GM23338 (cell line): ENCODE measurements around the gene FARSA. TPM values are rescaled to one million over a fixed set of nuclear protein-coding genes. Genes with fewer than 3 reads are reported as not detected.

ENCODE experiments used
- ATAC-seq: fragments of 200-7000 bp; cut with Tn5 transposase; 3 replicates; pipeline ENCODE4 v1.9.1; 2020
- DNase-seq: peaks from one replicate; pipeline ENCODE4 v3.0.0-alpha.2; 2015; ENCODE audit warnings: low spot score
- H2AFZ ChIP-seq: fragments of 200-600 bp; sonication (generic); 2 replicates; pipeline ENCODE4 v1.8.0; 2016; ENCODE audit warnings: antibody characterized with exemption, mild to moderate bottlenecking, moderate library complexity
- H3F3A ChIP-seq: fragments of 200-600 bp; sonication (generic); replicated peaks from 2 replicates; pipeline ENCODE4 v1.8.0; 2017; ENCODE audit warnings: antibody characterized with exemption, mixed run types, low read depth
- H3K27ac ChIP-seq: fragments of 200-600 bp; sonication (generic); 2 replicates; pipeline ENCODE4 v1.6.1; 2016; ENCODE audit warnings: low read depth
- H3K27me3 ChIP-seq: fragments of 200-600 bp; sonication (generic); 2 replicates; pipeline ENCODE4 v1.8.0; 2016; ENCODE audit warnings: mild to moderate bottlenecking, mixed run types, moderate library complexity; ENCODE audit not compliant: insufficient read depth
- H3K36me3 ChIP-seq: fragments of 200-600 bp; sonication (generic); 2 replicates; pipeline ENCODE4 v1.8.0; 2016; ENCODE audit warnings: mild to moderate bottlenecking; ENCODE audit not compliant: insufficient read depth
- H3K4me1 ChIP-seq: fragments of 200-600 bp; sonication (generic); 2 replicates; pipeline ENCODE4 v1.8.0; 2016; ENCODE audit warnings: mild to moderate bottlenecking, moderate library complexity; ENCODE audit not compliant: insufficient read depth
- H3K4me2 ChIP-seq: fragments of 200-600 bp; sonication (generic); 2 replicates; pipeline ENCODE4 v1.7.1; 2017; ENCODE audit warnings: mixed run types
- H3K4me3 ChIP-seq: fragments of 200-600 bp; sonication (generic); 2 replicates; pipeline ENCODE4 v1.6.1; 2016; ENCODE audit warnings: mixed run types
- H3K79me2 ChIP-seq: fragments of 200-600 bp; sonication (generic); replicated peaks from 2 replicates; pipeline ENCODE4 v1.8.0; 2017; ENCODE audit warnings: mild to moderate bottlenecking; ENCODE audit not compliant: insufficient read depth
- H3K9me2 ChIP-seq: fragments of 200-600 bp; sonication (generic); 2 replicates; pipeline ENCODE4 v1.8.0; 2017; ENCODE audit not compliant: insufficient read depth
- H4K20me1 ChIP-seq: fragments of 200-600 bp; sonication (generic); replicated peaks from 2 replicates; pipeline ENCODE4 v1.8.0; 2017; ENCODE audit warnings: mild to moderate bottlenecking; ENCODE audit not compliant: insufficient read depth
- H3K27ac Mint-ChIP-seq: 2 replicates; pipeline ENCODE4 v1.8.0; 2020; ENCODE audit warnings: inconsistent platforms, mild to moderate bottlenecking, moderate library complexity, mixed read lengths
- H3K27me3 Mint-ChIP-seq: 3 replicates; pipeline ENCODE4 v1.8.0; 2022; ENCODE audit warnings: low read depth, mild to moderate bottlenecking, moderate library complexity, mixed read lengths, inconsistent platforms; ENCODE audit not compliant: insufficient read depth, poor library complexity
- H3K36me3 Mint-ChIP-seq: 3 replicates; pipeline ENCODE4 v1.8.0; 2021; ENCODE audit warnings: low read depth, mild to moderate bottlenecking, inconsistent platforms, moderate library complexity, mixed read lengths
- H3K4me1 Mint-ChIP-seq: 3 replicates; pipeline ENCODE4 v1.8.0; 2020; ENCODE audit warnings: mild to moderate bottlenecking, inconsistent platforms, mixed read lengths
- H3K4me3 Mint-ChIP-seq: 3 replicates; pipeline ENCODE4 v1.8.0; 2021; ENCODE audit warnings: moderate library complexity, mild to moderate bottlenecking, inconsistent platforms, mixed read lengths
- H3K9me3 Mint-ChIP-seq: 3 replicates; pipeline ENCODE4 v1.8.0; 2020; ENCODE audit warnings: moderate library complexity, mild to moderate bottlenecking, inconsistent platforms, mixed read lengths
- CREB1 ChIP-seq: fragments of 250-450 bp; sonication (Bioruptor Pico); IDR thresholded peaks from 2 replicates; pipeline ENCODE4 v1.5.0; 2020; ENCODE audit warnings: low read depth, mild to moderate bottlenecking, moderate library complexity
- EZH2 ChIP-seq: fragments of 200-600 bp; sonication (generic); IDR thresholded peaks from one replicate; pipeline ENCODE4 v1.8.0; 2017; ENCODE audit warnings: antibody characterized with exemption, mild to moderate bottlenecking, low read depth; ENCODE audit not compliant: unreplicated experiment
- EZH2phosphoT487 ChIP-seq: fragments of 200-600 bp; sonication (generic); IDR thresholded peaks from one replicate; pipeline ENCODE4 v1.8.1; 2018; ENCODE audit warnings: antibody characterized with exemption; ENCODE audit not compliant: unreplicated experiment
- NANOG ChIP-seq: IDR thresholded peaks from 2 replicates; pipeline ENCODE4 v1.6.1; 2016; ENCODE audit warnings: antibody characterized with exemption, borderline replicate concordance
- ZNF114 ChIP-seq: fragments of 250-450 bp; sonication (Bioruptor Pico); IDR thresholded peaks from 2 replicates; pipeline ENCODE4 v1.5.0; 2020; ENCODE audit warnings: mild to moderate bottlenecking, moderate library complexity
- ZNF331 ChIP-seq: fragments of 250-450 bp; sonication (Bioruptor Pico); IDR thresholded peaks from 2 replicates; pipeline ENCODE4 v1.5.0; 2020; ENCODE audit warnings: low read depth, mild to moderate bottlenecking, moderate library complexity
- polyA plus RNA-seq: library from polyadenylated mRNA; unstranded; fragments of >200 nt; fragmentation: Nextera tagmentation; extraction: Ambion mirVana; gene quantifications from 2 replicates; pipeline ENCODE4 v1.2.1, GENCODE V29; 2016
- total RNA-seq: library from RNA; depleted of rRNA; stranded (reverse); fragments of >200 nt; shearing (Covaris generic); gene quantifications from 2 replicates; pipeline ENCODE4 v1.2.3, GENCODE V29; 2014
- TF ChIP-seq, protein P1 (sequence below): fragments of 250-450 bp; sonication (Bioruptor Pico); IDR thresholded peaks from 2 replicates; pipeline ENCODE4 v1.5.0; 2020; ENCODE audit warnings: mild to moderate bottlenecking, moderate library complexity
- TF ChIP-seq, protein P2 (sequence below): IDR thresholded peaks from one replicate; pipeline ENCODE4 v1.6.1; 2018; ENCODE audit warnings: antibody characterized with exemption; ENCODE audit not compliant: unreplicated experiment
- TF ChIP-seq, protein P3 (sequence below): IDR thresholded peaks from 2 replicates; pipeline ENCODE4 v1.6.1; 2016; ENCODE audit warnings: antibody characterized with exemption

FARSA gene
- total and polyA plus RNA-seq, 2 experiments from 2014 or later, result 74.7 to 86.4 TPM

DNA sequence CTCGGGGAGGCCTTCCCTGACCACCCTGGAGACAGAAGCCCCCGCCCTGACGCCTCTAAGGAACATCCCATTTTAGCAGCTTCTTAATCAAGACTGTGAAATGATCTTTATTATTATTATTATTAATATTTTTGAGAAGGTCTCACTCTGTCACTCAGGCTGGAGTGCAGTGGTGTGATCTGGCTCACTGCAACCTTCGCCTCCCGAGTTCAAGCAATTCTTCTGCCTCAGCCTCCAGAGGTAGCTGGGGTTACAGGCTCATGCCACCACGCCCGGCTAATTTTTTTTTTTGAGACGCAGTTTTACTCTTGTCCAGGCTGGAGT lies 32.3 kb upstream of the FARSA start (continued):
- TF ChIP-seq, protein P1, sequence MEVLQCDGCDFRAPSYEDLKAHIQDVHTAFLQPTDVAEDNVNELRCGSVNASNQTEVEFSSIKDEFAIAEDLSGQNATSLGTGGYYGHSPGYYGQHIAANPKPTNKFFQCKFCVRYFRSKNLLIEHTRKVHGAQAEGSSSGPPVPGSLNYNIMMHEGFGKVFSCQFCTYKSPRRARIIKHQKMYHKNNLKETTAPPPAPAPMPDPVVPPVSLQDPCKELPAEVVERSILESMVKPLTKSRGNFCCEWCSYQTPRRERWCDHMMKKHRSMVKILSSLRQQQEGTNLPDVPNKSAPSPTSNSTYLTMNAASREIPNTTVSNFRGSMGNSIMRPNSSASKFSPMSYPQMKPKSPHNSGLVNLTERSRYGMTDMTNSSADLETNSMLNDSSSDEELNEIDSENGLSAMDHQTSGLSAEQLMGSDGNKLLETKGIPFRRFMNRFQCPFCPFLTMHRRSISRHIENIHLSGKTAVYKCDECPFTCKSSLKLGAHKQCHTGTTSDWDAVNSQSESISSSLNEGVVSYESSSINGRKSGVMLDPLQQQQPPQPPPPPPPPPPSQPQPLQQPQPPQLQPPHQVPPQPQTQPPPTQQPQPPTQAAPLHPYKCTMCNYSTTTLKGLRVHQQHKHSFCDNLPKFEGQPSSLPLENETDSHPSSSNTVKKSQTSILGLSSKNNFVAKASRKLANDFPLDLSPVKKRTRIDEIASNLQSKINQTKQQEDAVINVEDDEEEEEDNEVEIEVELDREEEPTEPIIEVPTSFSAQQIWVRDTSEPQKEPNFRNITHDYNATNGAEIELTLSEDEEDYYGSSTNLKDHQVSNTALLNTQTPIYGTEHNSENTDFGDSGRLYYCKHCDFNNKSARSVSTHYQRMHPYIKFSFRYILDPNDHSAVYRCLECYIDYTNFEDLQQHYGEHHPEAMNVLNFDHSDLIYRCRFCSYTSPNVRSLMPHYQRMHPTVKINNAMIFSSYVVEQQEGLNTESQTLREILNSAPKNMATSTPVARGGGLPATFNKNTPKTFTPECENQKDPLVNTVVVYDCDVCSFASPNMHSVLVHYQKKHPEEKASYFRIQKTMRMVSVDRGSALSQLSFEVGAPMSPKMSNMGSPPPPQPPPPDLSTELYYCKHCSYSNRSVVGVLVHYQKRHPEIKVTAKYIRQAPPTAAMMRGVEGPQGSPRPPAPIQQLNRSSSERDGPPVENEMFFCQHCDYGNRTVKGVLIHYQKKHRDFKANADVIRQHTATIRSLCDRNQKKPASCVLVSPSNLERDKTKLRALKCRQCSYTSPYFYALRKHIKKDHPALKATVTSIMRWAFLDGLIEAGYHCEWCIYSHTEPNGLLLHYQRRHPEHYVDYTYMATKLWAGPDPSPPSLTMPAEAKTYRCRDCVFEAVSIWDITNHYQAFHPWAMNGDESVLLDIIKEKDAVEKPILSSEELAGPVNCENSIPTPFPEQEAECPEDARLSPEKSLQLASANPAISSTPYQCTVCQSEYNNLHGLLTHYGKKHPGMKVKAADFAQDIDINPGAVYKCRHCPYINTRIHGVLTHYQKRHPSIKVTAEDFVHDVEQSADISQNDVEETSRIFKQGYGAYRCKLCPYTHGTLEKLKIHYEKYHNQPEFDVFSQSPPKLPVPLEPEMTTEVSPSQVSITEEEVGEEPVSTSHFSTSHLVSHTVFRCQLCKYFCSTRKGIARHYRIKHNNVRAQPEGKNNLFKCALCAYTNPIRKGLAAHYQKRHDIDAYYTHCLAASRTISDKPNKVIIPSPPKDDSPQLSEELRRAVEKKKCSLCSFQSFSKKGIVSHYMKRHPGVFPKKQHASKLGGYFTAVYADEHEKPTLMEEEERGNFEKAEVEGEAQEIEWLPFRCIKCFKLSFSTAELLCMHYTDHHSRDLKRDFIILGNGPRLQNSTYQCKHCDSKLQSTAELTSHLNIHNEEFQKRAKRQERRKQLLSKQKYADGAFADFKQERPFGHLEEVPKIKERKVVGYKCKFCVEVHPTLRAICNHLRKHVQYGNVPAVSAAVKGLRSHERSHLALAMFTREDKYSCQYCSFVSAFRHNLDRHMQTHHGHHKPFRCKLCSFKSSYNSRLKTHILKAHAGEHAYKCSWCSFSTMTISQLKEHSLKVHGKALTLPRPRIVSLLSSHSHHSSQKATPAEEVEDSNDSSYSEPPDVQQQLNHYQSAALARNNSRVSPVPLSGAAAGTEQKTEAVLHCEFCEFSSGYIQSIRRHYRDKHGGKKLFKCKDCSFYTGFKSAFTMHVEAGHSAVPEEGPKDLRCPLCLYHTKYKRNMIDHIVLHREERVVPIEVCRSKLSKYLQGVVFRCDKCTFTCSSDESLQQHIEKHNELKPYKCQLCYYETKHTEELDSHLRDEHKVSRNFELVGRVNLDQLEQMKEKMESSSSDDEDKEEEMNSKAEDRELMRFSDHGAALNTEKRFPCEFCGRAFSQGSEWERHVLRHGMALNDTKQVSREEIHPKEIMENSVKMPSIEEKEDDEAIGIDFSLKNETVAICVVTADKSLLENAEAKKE (CRISPR knock-in tag), result no peak
- no peak for TF ChIP-seq EZH2

DNA sequence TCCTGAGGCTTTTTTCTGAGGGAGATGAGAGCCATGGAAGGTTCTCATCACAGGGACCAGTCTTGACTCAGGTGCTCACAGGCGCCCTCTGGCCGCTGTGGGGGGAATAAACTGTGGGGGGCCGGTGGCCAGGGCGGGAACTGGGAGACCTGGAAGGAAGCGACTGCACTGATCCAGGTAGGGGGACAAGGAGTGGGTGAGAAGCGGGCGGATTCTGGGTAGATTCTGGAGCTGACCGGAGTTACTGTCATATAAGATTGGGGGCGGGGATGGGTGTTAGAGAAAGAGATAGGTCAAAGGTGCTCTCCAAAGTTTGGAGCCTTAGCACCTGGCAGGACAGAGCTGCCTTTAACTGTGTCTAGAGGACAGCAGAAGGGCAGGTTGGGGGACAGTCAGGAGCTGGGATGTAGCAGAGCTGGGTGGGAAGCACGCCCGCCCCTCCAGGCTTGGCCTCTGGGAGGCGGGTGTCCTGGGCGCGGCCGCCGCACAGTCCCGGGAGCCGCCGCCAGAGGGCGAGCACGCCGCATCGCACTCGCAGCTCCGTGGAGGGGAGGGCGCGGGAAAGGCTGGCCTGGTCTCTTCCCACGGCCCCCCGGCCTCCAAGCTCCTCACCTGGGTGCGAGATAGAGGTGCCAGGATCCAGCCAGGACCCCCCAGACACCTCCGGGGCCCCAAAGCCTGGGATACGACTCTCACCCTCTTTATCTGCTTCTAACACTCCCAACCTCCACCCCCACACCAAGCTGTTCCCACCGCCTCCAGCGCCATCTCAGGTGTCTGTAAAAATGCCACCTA lies 31.7 kb upstream of the FARSA start:
- H3K27me3 Mint-ChIP-seq, result peaks cover 4% of the 10 kb centered on the region
- Histone ChIP-seq H4K20me1 (no peaks in the 10 kb centered on the region), H3K27ac (peak overlapping the region; percentile 87), H3F3A (no peaks in the 10 kb centered on the region), H3K79me2 (no peaks in the 10 kb centered on the region), H3K4me3 (peak overlapping the region; percentile 60), H3K4me1 (no peaks in the 10 kb centered on the region; the same call in 1 of the 2 replicates), H3K4me2 (peak overlapping the region; percentile 88), H3K9me2 (no peaks in the 10 kb centered on the region), H2AFZ (peak overlapping the region; percentile 90), H3K27me3 (no peaks in the 10 kb centered on the region), H3K36me3 (no peaks in the 10 kb centered on the region)
- no peaks in the 10 kb centered on the region for H3K36me3 Mint-ChIP-seq
- peak overlapping the region; percentile 68 for H3K4me3 Mint-ChIP-seq
- peak overlapping the region; percentile 85 for H3K27ac Mint-ChIP-seq
- no peaks in the 10 kb centered on the region for H3K9me3 Mint-ChIP-seq
- DNase-seq, result peak; percentile 88
- peak; percentile 95 for ATAC-seq
- peaks cover 3% of the 10 kb centered on the region; the same call in 2 of the 3 replicates for H3K4me1 Mint-ChIP-seq
- TF ChIP-seq CREB1 (CRISPR knock-in tag), result 0 out of 2 replicates have a peak, but pooled peaks have one; percentile 5
- no peak for TF ChIP-seq EZH2phosphoT487
- TF ChIP-seq ZNF331 (CRISPR knock-in tag), result no peak
- no peak for TF ChIP-seq NANOG
- no peak for TF ChIP-seq EZH2
- TF ChIP-seq, protein P2, sequence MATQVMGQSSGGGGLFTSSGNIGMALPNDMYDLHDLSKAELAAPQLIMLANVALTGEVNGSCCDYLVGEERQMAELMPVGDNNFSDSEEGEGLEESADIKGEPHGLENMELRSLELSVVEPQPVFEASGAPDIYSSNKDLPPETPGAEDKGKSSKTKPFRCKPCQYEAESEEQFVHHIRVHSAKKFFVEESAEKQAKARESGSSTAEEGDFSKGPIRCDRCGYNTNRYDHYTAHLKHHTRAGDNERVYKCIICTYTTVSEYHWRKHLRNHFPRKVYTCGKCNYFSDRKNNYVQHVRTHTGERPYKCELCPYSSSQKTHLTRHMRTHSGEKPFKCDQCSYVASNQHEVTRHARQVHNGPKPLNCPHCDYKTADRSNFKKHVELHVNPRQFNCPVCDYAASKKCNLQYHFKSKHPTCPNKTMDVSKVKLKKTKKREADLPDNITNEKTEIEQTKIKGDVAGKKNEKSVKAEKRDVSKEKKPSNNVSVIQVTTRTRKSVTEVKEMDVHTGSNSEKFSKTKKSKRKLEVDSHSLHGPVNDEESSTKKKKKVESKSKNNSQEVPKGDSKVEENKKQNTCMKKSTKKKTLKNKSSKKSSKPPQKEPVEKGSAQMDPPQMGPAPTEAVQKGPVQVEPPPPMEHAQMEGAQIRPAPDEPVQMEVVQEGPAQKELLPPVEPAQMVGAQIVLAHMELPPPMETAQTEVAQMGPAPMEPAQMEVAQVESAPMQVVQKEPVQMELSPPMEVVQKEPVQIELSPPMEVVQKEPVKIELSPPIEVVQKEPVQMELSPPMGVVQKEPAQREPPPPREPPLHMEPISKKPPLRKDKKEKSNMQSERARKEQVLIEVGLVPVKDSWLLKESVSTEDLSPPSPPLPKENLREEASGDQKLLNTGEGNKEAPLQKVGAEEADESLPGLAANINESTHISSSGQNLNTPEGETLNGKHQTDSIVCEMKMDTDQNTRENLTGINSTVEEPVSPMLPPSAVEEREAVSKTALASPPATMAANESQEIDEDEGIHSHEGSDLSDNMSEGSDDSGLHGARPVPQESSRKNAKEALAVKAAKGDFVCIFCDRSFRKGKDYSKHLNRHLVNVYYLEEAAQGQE, result no peak
- TF ChIP-seq ZNF114 (CRISPR knock-in tag), result no peak
- TF ChIP-seq, protein P3, sequence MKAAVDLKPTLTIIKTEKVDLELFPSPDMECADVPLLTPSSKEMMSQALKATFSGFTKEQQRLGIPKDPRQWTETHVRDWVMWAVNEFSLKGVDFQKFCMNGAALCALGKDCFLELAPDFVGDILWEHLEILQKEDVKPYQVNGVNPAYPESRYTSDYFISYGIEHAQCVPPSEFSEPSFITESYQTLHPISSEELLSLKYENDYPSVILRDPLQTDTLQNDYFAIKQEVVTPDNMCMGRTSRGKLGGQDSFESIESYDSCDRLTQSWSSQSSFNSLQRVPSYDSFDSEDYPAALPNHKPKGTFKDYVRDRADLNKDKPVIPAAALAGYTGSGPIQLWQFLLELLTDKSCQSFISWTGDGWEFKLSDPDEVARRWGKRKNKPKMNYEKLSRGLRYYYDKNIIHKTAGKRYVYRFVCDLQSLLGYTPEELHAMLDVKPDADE, result no peak
